Ovary (tissue), 3 donors: ENCODE data around the gene SLC22A13.

Experiments used
- POLR2A ChIP-seq: fragments of 450-650 bp; IDR thresholded peaks from one replicate; pipeline ENCODE4 v1.6.1; 2017; ENCODE audit warnings: antibody characterized with exemption, mild to moderate bottlenecking, moderate library complexity
- TF ChIP-seq, protein P1 (sequence below), 3 donors: fragments of 450-650 bp in 2 of 3; fragments of 200-600 bp in 1 of 3; IDR thresholded peaks; one replicate each; pipeline versions ENCODE4 v1.5.1 to v1.8.0; 2016 to 2022; ENCODE audit warnings: antibody characterized with exemption in 3 of 3, mild to moderate bottlenecking in 1 of 3
- donor health status: DM: no; HTN: no; CAD: no.

GRCh38 chr3:38314764-38315487 is 49.3 kb downstream of the SLC22A13 start:
- TF ChIP-seq, protein P1, sequence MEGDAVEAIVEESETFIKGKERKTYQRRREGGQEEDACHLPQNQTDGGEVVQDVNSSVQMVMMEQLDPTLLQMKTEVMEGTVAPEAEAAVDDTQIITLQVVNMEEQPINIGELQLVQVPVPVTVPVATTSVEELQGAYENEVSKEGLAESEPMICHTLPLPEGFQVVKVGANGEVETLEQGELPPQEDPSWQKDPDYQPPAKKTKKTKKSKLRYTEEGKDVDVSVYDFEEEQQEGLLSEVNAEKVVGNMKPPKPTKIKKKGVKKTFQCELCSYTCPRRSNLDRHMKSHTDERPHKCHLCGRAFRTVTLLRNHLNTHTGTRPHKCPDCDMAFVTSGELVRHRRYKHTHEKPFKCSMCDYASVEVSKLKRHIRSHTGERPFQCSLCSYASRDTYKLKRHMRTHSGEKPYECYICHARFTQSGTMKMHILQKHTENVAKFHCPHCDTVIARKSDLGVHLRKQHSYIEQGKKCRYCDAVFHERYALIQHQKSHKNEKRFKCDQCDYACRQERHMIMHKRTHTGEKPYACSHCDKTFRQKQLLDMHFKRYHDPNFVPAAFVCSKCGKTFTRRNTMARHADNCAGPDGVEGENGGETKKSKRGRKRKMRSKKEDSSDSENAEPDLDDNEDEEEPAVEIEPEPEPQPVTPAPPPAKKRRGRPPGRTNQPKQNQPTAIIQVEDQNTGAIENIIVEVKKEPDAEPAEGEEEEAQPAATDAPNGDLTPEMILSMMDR (IDR thresholded peaks at IDR 0.05) = no peak
- TF ChIP-seq POLR2A = no peak
